Measurements from ENCODE around the gene MAP1LC3B2.

Gene MAP1LC3B2

GRCh38 chr12:116538076-116538591 lies 21.0 kb upstream of the MAP1LC3B2 start:
- DNase-seq, result peak; percentile 52

- DNase-seq, result no peak
These were observed 20.4 kb upstream of the MAP1LC3B2 start for GRCh38 chr12:116538682-116539305.

GRCh38 chr12:116539361-116539771 lies 19.8 kb upstream of the MAP1LC3B2 start:
- DNase-seq, result no peak

DNA sequence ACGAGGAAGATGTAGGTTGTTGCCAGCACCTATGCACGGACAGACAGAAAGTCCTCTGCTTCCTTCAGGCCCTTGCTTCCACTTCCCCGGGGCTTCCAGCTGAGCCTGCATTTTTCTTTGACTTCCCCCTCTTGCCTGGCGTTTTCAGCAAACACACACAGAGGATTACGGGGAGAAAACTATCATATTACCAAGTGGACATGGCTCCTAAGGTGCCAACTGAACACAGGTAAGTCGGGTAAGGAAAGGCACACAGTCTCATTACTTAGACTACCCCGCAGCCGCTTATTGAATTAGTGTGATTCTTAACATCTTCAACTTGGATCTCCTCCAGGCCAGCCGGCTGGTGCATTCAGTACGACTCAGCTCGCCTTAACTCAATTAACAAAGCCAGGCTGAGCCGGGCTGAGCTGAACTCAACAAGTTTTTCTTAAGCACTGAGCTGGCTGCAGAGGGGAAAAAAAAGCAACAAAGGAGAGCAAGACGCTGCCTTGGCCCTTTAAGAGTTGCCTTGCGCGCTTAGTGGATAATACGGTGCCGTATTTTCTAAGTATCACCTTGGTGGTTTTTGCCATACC lies 19.2 kb upstream of the MAP1LC3B2 start:
- DNase-seq, result no peak

GRCh38 chr12:116540622-116541152 lies 18.5 kb upstream of the MAP1LC3B2 start:
- no peak for DNase-seq

DNA sequence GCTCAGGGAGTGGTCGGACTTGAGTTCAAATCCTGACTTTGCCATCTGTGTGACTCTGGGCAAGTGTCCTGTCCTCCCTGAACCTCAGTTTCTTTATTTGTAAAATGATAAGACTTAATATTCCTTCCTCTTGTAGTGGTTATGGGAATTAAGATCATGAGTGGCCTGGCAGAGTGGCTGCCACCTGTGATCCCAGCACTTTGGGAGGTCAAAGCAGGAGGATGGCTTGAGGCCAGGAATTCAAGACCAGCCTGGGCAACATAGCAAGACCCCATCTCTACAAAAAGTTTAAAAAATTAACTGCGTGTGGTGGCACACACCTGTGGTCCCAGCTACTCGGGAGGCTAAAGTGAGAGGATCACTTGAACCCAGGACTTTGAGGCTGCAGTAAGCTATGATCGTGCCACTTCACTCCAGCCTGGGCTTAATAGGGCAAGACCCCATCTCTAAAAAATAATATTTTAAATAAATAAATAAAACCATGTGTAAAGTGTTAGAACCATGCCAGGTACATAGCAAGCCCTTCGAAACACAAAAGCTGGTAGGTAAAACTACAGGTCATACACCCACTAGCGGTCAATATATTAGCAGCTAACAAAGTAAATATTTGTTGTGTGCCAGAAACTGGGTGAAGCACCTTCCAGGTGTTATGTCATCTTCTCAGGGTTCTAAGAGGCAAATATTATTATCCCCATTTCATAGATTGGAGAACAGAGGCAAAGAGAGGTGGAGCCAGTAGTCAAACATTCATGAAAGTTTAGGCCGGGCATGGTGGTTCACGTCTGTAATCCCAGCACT lies 17.4 kb upstream of the MAP1LC3B2 start:
- no peak for DNase-seq

DNA sequence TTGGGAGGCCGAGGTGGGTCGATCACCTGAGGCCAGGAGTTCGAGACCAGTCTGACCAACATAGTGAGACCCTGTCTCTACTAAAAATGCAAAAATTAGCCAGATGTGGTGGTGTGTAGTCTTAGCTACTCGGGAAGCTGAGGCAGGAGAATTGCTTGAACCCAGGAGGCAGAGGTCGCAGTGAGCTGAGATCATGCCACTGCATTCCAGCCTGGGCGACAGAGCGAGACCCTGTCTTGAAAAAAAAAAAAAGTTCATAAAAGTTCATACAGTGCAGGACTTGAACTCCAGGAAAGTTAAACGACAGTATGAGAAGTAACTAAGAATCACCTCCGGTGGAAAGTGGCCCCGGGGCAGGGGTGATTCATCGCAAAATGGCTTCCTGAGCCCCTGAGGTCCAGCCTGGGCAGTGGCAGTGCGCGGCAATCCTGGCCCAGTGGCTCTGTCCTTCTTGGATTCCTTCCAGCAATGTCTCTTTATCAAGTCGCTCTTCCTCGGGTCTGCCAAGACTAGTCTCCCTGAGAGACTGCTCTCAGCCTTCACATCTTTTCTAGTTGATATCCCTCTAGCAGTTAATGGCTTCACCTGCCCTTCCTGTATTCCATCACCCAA lies 16.7 kb upstream of the MAP1LC3B2 start:
- no peak for DNase-seq

- DNase-seq, result no peak
These were observed 14.5 kb upstream of the MAP1LC3B2 start for GRCh38 chr12:116544656-116545055.

- no peak for DNase-seq
These were observed 14.0 kb upstream of the MAP1LC3B2 start for GRCh38 chr12:116545144-116545543.

DNA sequence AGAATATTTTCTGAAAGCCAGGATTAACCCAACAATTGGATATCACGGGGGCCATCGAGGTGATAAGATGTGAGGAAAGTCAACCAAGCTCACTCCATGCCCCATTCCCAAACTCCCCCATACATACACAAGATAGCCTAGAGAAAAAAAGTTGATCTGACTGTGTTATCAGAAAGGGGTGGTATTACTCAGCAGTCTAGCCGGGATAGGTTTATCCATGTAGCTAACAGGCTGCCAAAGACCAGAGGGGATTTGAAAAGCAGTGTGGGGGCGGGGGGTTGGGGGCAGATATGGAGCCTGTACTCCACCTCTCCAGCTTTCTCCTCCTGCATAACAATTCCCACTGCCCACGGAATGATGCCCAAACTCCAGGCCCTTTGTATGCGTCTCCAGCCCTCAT lies 13.2 kb upstream of the MAP1LC3B2 start:
- no peak for DNase-seq

- no peak for DNase-seq
These were observed 11.2 kb upstream of the MAP1LC3B2 start for GRCh38 chr12:116547955-116548501.

DNA sequence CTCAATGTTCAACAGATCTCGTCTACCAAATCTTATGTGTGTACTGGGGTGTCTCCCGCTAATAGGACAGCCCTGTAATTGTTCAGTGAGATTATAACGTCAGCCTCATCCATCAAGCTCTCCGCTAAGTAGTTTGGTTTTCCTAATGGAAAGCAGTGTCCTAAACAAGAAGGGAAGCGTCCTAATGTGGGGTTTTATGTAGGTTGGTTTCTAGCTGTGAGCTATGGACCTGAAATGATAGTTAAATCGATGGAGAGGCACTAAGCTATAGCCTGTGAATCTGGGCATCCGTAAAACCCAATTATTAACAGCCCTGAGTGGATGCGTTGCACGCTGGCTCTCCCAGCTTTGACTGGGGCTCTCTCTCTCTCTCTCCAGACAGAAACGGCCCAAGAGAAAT lies 9.2 kb upstream of the MAP1LC3B2 start:
- DNase-seq, result no peak

GRCh38 chr12:116551151-116551550 lies 8.0 kb upstream of the MAP1LC3B2 start:
- no peak for DNase-seq

DNA sequence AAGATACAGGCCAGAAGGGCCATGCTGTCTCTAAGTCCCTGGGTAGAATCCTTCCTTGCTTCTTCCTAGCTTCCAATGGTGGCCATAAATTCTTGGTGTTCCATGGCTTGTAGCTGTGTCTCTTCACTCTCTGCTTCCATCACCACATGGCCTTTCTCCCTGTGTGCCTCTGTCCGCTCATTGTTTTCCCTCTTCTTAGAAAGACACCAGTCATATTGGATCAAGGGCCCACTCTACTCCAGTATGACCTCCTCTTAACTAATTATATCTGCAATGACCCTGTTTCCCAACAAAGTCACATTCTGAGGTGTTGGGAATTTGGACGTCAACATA lies 7.6 kb upstream of the MAP1LC3B2 start:
- no peak for DNase-seq

- peak; percentile 35 for DNase-seq
These were observed 7.0 kb upstream of the MAP1LC3B2 start for GRCh38 chr12:116551952-116552772.

DNA sequence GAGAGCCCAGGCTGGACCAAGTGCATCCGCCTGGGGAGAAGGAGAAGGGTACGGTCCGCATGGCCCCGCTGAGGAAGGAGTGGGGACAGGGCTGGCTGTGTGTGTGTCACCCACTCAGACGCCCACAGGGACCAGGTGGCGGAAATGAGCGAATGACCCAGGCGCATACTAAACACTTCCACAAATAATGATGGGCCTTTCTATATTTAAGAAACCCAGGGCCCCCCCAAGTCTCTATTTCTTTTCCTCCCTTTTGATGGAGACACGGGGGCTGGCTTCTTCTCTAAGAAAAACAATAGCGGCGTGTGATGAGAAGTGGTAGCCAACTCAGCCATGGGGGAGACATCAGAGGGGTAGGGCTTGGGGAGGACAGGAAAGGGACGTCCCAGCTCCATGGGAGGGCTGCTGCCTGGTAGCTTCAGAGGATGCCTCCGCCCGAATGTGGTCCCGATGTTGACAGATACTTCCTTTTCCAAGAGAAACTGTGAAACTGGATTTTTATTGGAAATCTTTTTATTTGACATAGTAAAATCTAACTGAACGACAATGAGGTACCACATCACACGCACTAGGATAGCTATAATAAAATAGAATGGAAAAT lies 6.3 kb upstream of the MAP1LC3B2 start:
- DNase-seq, result no peak

DNA sequence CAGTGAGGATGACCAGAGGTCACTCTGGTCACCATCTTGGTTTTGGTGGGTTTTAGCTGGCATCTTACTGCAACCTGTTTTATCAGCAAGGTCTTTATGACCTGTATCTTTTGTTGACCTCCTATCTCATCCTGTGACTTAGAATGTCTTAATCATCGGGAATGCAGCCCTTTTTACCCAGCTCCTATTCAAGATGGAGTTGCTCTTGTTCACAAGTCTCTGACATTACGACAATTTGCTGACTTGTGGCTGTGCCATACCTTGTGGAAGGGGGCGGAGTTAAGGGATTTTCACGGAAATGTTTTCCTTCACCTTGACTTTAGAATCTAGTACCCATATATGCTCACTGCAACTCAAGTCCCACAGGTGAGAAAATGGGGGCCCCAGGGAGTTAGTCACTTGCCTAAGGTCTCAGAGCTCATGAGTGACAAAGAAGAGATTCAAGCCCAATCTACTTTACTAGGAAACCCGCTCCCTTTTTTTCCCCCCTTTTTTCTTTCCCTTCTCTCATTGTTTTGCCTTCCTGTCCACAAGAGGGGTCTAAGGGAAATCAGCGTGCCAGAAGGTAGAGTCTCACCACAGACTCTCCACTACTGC lies 2.7 kb upstream of the MAP1LC3B2 start:
- DNase-seq, result no peak

DNA sequence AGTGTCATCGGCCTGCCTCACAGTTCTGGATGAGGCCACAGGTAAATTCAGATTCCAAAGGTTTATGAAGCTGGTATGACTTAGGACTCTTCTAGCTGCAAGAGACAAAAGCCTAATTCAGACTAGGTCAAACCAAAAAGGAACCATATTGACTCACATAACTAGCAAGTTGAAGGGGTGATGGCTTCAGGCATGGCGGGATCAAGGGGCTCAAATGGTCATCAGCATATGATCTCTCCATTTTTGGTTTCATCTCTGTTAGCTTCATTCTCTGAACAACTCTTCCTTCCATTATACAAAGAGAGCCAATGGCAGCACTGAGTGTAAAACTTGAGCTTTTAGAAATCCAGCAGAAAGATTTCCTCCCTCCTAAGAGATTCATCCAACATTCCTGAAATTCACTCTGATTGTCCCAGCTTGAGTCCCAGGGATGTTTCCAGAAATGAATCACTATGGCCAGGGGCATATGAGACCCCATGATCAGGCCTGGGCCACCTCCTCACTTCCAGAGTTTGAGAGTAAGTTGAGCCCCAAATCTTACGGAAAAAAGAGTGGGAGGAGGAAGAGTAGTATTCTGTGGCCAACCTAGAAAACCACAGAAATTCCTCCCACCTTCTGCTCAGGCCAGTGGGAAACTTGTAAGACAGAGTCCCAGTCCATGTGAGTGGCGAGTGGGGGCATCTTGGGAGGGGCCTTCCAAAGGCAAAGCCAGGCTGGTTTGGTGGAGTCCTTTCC lies 2.0 kb upstream of the MAP1LC3B2 start:
- DNase-seq, result no peak

DNA sequence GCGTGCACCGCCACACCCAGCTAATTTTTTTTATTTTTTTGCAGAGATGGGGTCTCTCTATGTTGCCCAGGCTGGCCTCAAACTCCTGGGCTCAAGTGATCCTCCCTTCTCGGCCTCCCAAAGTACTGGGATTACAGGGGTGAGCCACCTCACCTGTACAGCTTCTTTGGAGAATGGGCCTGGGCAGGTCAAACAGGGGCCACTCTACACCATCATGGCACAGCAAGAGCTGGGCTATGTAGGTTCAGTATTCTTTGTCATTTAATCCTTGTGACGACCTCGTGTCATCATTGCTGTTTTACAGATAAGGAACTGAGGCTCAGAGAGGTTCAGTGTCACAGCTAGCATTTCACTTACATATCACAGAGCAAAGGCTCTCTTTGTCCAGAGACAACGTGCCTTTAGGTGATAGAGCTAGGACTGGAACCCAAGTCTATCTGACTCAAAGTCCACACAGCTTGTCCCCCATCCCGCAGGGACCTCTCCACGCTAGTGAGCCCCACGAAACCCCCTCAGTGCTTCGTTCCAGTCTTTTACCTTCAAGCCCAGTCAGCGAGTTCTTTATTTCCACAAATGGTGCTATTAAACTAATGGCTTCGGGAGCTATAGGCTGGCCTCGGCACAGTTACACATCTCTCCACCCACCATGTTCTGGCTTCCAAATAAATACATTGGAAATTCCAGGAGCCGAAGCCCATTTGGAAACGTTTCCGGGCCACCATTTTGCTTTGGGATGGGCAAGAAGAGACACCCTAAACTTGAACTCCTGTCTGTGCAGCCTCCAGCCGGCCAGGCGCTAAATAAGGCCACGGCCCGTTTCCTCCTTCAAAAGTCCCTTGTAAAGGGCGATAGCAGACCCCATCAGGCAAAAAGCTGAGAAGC lies 660 bp upstream of the MAP1LC3B2 start:
- DNase-seq, result no peak

Data from activated CD4-positive, alpha-beta T cell treated with anti-CD3 and anti-CD28 coated beads, Interleukin-2, amount 50 U/mL, for 16 hours (primary cell).